ENCODE data around the gene GTF2H2C. TPM values are rescaled to one million over a fixed set of nuclear protein-coding genes. Genes with fewer than 3 reads are reported as not detected.

Gene GTF2H2C
- total RNA-seq, 1 donor from 2014 or later = 4.2 TPM

- no peak overlapping the region for H3K4me3 ChIP-seq
- no peak for DNase-seq (ENCODE audit: low spot score in 2 of 2)
- TF ChIP-seq, protein P1, sequence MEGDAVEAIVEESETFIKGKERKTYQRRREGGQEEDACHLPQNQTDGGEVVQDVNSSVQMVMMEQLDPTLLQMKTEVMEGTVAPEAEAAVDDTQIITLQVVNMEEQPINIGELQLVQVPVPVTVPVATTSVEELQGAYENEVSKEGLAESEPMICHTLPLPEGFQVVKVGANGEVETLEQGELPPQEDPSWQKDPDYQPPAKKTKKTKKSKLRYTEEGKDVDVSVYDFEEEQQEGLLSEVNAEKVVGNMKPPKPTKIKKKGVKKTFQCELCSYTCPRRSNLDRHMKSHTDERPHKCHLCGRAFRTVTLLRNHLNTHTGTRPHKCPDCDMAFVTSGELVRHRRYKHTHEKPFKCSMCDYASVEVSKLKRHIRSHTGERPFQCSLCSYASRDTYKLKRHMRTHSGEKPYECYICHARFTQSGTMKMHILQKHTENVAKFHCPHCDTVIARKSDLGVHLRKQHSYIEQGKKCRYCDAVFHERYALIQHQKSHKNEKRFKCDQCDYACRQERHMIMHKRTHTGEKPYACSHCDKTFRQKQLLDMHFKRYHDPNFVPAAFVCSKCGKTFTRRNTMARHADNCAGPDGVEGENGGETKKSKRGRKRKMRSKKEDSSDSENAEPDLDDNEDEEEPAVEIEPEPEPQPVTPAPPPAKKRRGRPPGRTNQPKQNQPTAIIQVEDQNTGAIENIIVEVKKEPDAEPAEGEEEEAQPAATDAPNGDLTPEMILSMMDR (IDR thresholded peaks at IDR 0.05) = no peak
Observed at GRCh38 chr5:69519285-69519684, 40.7 kb upstream of the GTF2H2C start.

GRCh38 chr5:69522035-69522434 lies 38.0 kb upstream of the GTF2H2C start:
- DNase-seq (ENCODE audit: low spot score in 2 of 2) = no peak
- Histone ChIP-seq H3K36me3 (no peaks in the 10 kb centered on the region), H3K4me3 (no peak overlapping the region), H3K9me3 (no peaks in the 10 kb centered on the region), H3K27ac (no peak overlapping the region), H3K27me3 (no peaks in the 10 kb centered on the region), H3K4me1 (no peaks in the 10 kb centered on the region)
- TF ChIP-seq, protein P1 (IDR thresholded peaks at IDR 0.05) = no peak
- intact Hi-C loops (cut with DNase I) = no loop called here

More at GRCh38 chr5:69519285-69519684, 40.7 kb upstream of the GTF2H2C start:
- Histone ChIP-seq H3K27me3 (no peaks in the 10 kb centered on the region), H3K36me3 (no peaks in the 10 kb centered on the region), H3K4me1 (no peaks in the 10 kb centered on the region), H3K9me3 (no peaks in the 10 kb centered on the region), H3K27ac (no peak overlapping the region)
- intact Hi-C loops (cut with DNase I) = no loop called here

GRCh38 chr5:69525490-69525889 lies 34.5 kb upstream of the GTF2H2C start:
- Histone ChIP-seq H3K27me3 (no peaks in the 10 kb centered on the region), H3K27ac (no peak overlapping the region), H3K4me3 (no peak overlapping the region), H3K4me1 (no peaks in the 10 kb centered on the region), H3K36me3 (no peaks in the 10 kb centered on the region), H3K9me3 (no peaks in the 10 kb centered on the region)
- TF ChIP-seq, protein P1 (IDR thresholded peaks at IDR 0.05) = no peak
- DNase-seq (ENCODE audit: low spot score in 2 of 2) = no peak
- intact Hi-C loops (cut with DNase I) = no loop called here

- no peak overlapping the region for H3K4me3 ChIP-seq
- H3K4me1 ChIP-seq = no peaks in the 10 kb centered on the region
- H3K9me3 ChIP-seq = no peaks in the 10 kb centered on the region
- TF ChIP-seq, protein P1 (IDR thresholded peaks at IDR 0.05) = no peak
- no peaks in the 10 kb centered on the region for H3K27me3 ChIP-seq
- H3K27ac ChIP-seq = no peak overlapping the region
- intact Hi-C loops (cut with DNase I) = no loop called here
- no peak for DNase-seq (ENCODE audit: low spot score in 2 of 2)
- H3K36me3 ChIP-seq = no peaks in the 10 kb centered on the region
Observed at GRCh38 chr5:69526660-69527059, 33.3 kb upstream of the GTF2H2C start.

GRCh38 chr5:69527128-69527770 lies 32.7 kb upstream of the GTF2H2C start:
- TF ChIP-seq, protein P1 (IDR thresholded peaks at IDR 0.05) = no peak
- intact Hi-C loops (cut with DNase I) = no loop called here
- no peaks in the 10 kb centered on the region for H3K36me3 ChIP-seq
- no peak overlapping the region for H3K4me3 ChIP-seq
- no peak for DNase-seq (ENCODE audit: low spot score in 2 of 2)
- H3K9me3 ChIP-seq = no peaks in the 10 kb centered on the region
- H3K27me3 ChIP-seq = no peaks in the 10 kb centered on the region
- no peaks in the 10 kb centered on the region for H3K4me1 ChIP-seq
- no peak overlapping the region for H3K27ac ChIP-seq

DNA sequence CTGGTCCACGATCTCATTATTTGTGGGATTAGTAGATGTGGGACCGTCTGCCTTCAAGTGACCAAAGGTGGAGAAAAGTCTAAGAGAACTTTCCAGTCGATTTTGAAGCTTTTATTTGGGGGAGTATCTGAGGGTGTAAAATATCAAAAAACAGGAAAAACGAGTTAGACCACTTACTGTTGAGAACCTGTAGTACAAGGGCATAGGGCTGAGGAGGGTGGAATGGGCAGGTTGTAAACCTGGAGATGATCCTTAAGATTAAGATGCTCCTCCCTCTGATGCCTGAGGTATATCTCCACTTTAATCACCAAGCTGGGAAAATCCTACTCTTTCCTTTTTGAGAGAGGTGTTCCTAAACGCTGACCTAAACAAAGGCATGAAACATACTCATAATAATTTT lies 32.0 kb upstream of the GTF2H2C start:
- H3K4me3 ChIP-seq = no peak overlapping the region
- H3K27me3 ChIP-seq = no peaks in the 10 kb centered on the region
- no peak for DNase-seq (ENCODE audit: low spot score in 2 of 2)
- intact Hi-C loops (cut with DNase I) = no loop called here
- H3K27ac ChIP-seq = no peak overlapping the region
- TF ChIP-seq, protein P1 (IDR thresholded peaks at IDR 0.05) = no peak
- H3K36me3 ChIP-seq = no peaks in the 10 kb centered on the region
- no peaks in the 10 kb centered on the region for H3K9me3 ChIP-seq
- no peaks in the 10 kb centered on the region for H3K4me1 ChIP-seq

Measured in ascending aorta (tissue), 2 donors.